ENCODE results near the gene MAN2B1.

GRCh38 chr19:12692960-12693359 lies 26.4 kb upstream of the MAN2B1 start:
- no peak for TF ChIP-seq CTCF (IDR thresholded peaks at IDR 0.05; ENCODE audit: low read length)
- TF ChIP-seq EZH2 (optimal IDR thresholded peaks at IDR 0.05; ENCODE audit: low read depth, low read length), result no peak
- no peak for TF ChIP-seq EZH2phosphoT487 (IDR thresholded peaks at IDR 0.05; ENCODE audit: low read length)

Data from MM.1S (cell line).